ENCODE results near the gene SNRNP35. TPM values are rescaled to one million over a fixed set of nuclear protein-coding genes. Genes with fewer than 3 reads are reported as not detected.
A peak's percentile ranks its signal among the peaks of the same experiment; 100 is the strongest.
"Not testable (repeated sequence)": the region's sequence is repeated elsewhere in the genome, so short reads cannot be mapped to it uniquely, and the experiment has no call there.

SNRNP35 gene
- total RNA-seq, 4 donors from 2014 or later = 16.2 to 33.8 (median 20.3) TPM

GRCh38 chr12:123427036-123427769 is 30.7 kb upstream of the SNRNP35 start:
- Histone ChIP-seq H3K4me3 (no peak overlapping the region), H3K4me1 (peaks cover 2% of the 10 kb centered on the region), H3K36me3 (peaks cover 35% of the 10 kb centered on the region), H3K27me3 (no peaks in the 10 kb centered on the region), H3K27ac (no peak overlapping the region), H3K9me3 (no peaks in the 10 kb centered on the region)
- WGBS = 70% methylated on average over 5 of the region's 8 CpGs
- TF ChIP-seq CTCF (IDR thresholded peaks at IDR 0.05) = no peak
- no peak for TF ChIP-seq EP300 (IDR thresholded peaks at IDR 0.05)
- no peak for TF ChIP-seq POLR2A (IDR thresholded peaks at IDR 0.05)
- no peak for TF ChIP-seq POLR2AphosphoS5 (IDR thresholded peaks at IDR 0.05)
- no peak for DNase-seq (ENCODE audit: low spot score in 2 of 2)

GRCh38 chr12:123428591-123428990 is 29.3 kb upstream of the SNRNP35 start:
- Histone ChIP-seq H3K36me3 (peaks cover 28% of the 10 kb centered on the region), H3K27me3 (no peaks in the 10 kb centered on the region), H3K4me3 (no peak overlapping the region), H3K9me3 (no peaks in the 10 kb centered on the region), H3K4me1 (peaks cover 16% of the 10 kb centered on the region), H3K27ac (no peak overlapping the region)
- 79% methylated on average over 6 of the region's 6 CpGs for WGBS
- TF ChIP-seq POLR2A (IDR thresholded peaks at IDR 0.05) = no peak
- TF ChIP-seq POLR2AphosphoS5 (IDR thresholded peaks at IDR 0.05) = no peak
- no peak for TF ChIP-seq EP300 (IDR thresholded peaks at IDR 0.05)
- DNase-seq (ENCODE audit: low spot score in 2 of 2) = no peak

GRCh38 chr12:123429101-123429500 is 28.8 kb upstream of the SNRNP35 start:
- DNase-seq (ENCODE audit: low spot score in 2 of 2); H3K4me3 ChIP-seq; H3K9me3 ChIP-seq; H3K27me3 ChIP-seq; H3K27ac ChIP-seq: not testable (repeated sequence)
- over 99% methylated on average over 8 of the region's 8 CpGs for WGBS
- H3K4me1 ChIP-seq = peaks cover 21% of the 10 kb centered on the region
- H3K36me3 ChIP-seq = peaks cover 28% of the 10 kb centered on the region

GRCh38 chr12:123431951-123432817 is 25.8 kb upstream of the SNRNP35 start:
- not testable (repeated sequence) for DNase-seq (ENCODE audit: low spot score in 2 of 2); H3K27me3 ChIP-seq; H3K9me3 ChIP-seq; H3K27ac ChIP-seq
- H3K36me3 ChIP-seq = peaks cover 22% of the 10 kb centered on the region
- H3K4me3 ChIP-seq = peak overlapping the region; percentile 72
- 62% methylated on average over 15 of the region's 15 CpGs for WGBS
- peaks cover 44% of the 10 kb centered on the region for H3K4me1 ChIP-seq

- DNase-seq (ENCODE audit: low spot score in 2 of 2) = no peak
- TF ChIP-seq POLR2A (IDR thresholded peaks at IDR 0.05) (no peak), EP300 (IDR thresholded peaks at IDR 0.05) (no peak), CTCF (IDR thresholded peaks at IDR 0.05) (no peak), POLR2AphosphoS5 (IDR thresholded peaks at IDR 0.05) (no peak)
- no peak overlapping the region for H3K27ac ChIP-seq
- H3K9me3 ChIP-seq = no peaks in the 10 kb centered on the region
- peak overlapping the region; percentile 72 for H3K4me3 ChIP-seq
- no peaks in the 10 kb centered on the region for H3K27me3 ChIP-seq
- H3K36me3 ChIP-seq = peaks cover 15% of the 10 kb centered on the region
- H3K4me1 ChIP-seq = peaks cover 45% of the 10 kb centered on the region
- 99% methylated on average over 6 of the region's 6 CpGs for WGBS
Observed at GRCh38 chr12:123433615-123434014, 24.3 kb upstream of the SNRNP35 start.

GRCh38 chr12:123435636-123436016 is 22.3 kb upstream of the SNRNP35 start:
- no peaks in the 10 kb centered on the region for H3K27me3 ChIP-seq
- H3K4me1 ChIP-seq = peaks cover 45% of the 10 kb centered on the region
- WGBS = 46% methylated on average over 5 of the region's 5 CpGs

More at GRCh38 chr12:123435636-123436016, 22.3 kb upstream of the SNRNP35 start:
- Histone ChIP-seq H3K36me3 (peaks cover 3% of the 10 kb centered on the region), H3K27ac (peak overlapping the region; percentile 67), H3K9me3 (no peaks in the 10 kb centered on the region), H3K4me3 (peak overlapping the region; percentile 72)
- no peak for DNase-seq (ENCODE audit: low spot score in 2 of 2)
- TF ChIP-seq POLR2AphosphoS5 (IDR thresholded peaks at IDR 0.05) = no peak
- TF ChIP-seq POLR2A (IDR thresholded peaks at IDR 0.05) = no peak
- TF ChIP-seq EP300 (IDR thresholded peaks at IDR 0.05) = no peak
- no peak for TF ChIP-seq CTCF (IDR thresholded peaks at IDR 0.05)

All from suprapubic skin (tissue), 4 donors.